Osteoblast (primary cell): ENCODE measurements around the gene CDH4. TPM values are rescaled to one million over a fixed set of nuclear protein-coding genes. Genes with fewer than 3 reads are reported as not detected.

Experiments
- DNase-seq: peaks from one replicate; pipeline ENCODE4 v3.0.0; 2011; ENCODE audit warnings: low spot score, mixed read lengths; ENCODE audit not compliant: insufficient read length; ENCODE audit errors: missing footprints
- H2AFZ ChIP-seq: 2 replicates; pipeline ENCODE4 v1.6.0; 2011; ENCODE audit warnings: mild to moderate bottlenecking, low read length
- H3K27ac ChIP-seq: 2 replicates; pipeline ENCODE4 v1.5.1; 2011; ENCODE audit warnings: mild to moderate bottlenecking, low read depth, low read length, moderate library complexity
- H3K27me3 ChIP-seq: 2 replicates; pipeline ENCODE4 v1.6.0; 2012; ENCODE audit warnings: mild to moderate bottlenecking, control low read depth, inconsistent platforms, low read length, moderate library complexity; ENCODE audit not compliant: insufficient read depth
- H3K36me3 ChIP-seq: 2 replicates; pipeline ENCODE4 v1.5.1; 2011; ENCODE audit warnings: mild to moderate bottlenecking, low read length, control low read depth, moderate library complexity; ENCODE audit not compliant: insufficient read depth
- H3K4me1 ChIP-seq: 2 replicates; pipeline ENCODE4 v1.5.1; 2011; ENCODE audit warnings: mild to moderate bottlenecking, low read length, control low read depth, moderate library complexity; ENCODE audit not compliant: insufficient read depth
- H3K4me2 ChIP-seq: 2 replicates; pipeline ENCODE4 v1.6.0; 2011; ENCODE audit warnings: mild to moderate bottlenecking, low read length; ENCODE audit not compliant: insufficient read depth
- H3K4me3 ChIP-seq: fragments of 200-600 bp; sonication (generic); 3 replicates; pipeline ENCODE4 v1.5.1; 2012; ENCODE audit warnings: mild to moderate bottlenecking, low read length, inconsistent platforms; ENCODE audit not compliant: insufficient read depth
- H3K79me2 ChIP-seq: 2 replicates; pipeline ENCODE4 v1.6.0; 2012; ENCODE audit warnings: mild to moderate bottlenecking, low read length, control low read depth, inconsistent platforms; ENCODE audit not compliant: insufficient read depth
- H3K9me3 ChIP-seq: 2 replicates; pipeline ENCODE4 v1.5.1; 2011; ENCODE audit warnings: low read depth, low read length, control low read depth
- H4K20me1 ChIP-seq: 2 replicates; pipeline ENCODE4 v1.6.0; 2012; ENCODE audit warnings: mild to moderate bottlenecking, low read length, control low read depth; ENCODE audit not compliant: insufficient read depth
- CTCF ChIP-seq: IDR thresholded peaks from 2 replicates; pipeline ENCODE4 v1.5.1; 2011; ENCODE audit warnings: mild to moderate bottlenecking, low read depth, low read length, moderate library complexity; ENCODE audit errors: extremely low read depth
- total RNA-seq: library from RNA; depleted of rRNA; stranded (reverse); fragments of >200 nt; gene quantifications from 2 replicates; pipeline ENCODE4 v1.2.3, GENCODE V29; 2012

CDH4 gene
- total RNA-seq, 1 donor, result 1.1 TPM

DNA sequence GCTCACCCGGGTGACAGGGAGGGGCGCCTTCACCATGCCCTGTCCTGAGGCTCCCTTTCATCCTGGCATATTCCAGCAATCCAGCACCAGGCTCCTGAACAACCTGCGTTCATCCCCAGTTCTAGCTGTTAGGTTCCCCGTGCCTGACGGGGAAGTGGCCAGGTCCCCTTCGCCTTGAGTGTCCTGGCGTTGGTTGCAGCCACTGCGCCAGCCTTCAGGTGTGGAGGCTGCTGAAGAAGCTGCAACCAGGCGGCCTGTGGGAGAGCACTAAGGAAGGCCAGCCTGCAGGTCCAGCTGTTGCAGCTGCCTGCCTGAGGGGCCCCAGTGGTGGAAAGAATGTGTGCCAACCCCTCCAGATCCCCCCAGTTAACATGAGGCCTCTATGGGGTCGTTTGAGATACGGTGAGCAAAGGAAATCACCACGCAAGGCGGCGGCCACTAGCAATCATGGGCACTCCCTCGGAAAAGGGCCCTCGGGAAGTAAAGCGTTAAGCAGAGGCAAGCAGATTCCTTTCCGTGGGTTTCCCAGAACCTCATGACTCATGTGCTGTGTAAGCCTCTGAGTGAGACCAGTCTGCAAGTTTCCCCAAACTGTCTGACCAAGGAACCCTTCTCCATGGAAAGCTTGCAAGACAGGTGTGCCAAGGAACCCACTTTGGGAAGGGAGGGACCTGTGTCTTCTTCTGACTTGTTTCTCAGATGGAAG, 492.8 kb downstream of the CDH4 start:
- Histone ChIP-seq H3K27me3 (no peaks in the 10 kb centered on the region), H2AFZ (no peak overlapping the region), H3K9me3 (no peaks in the 10 kb centered on the region), H4K20me1 (no peaks in the 10 kb centered on the region), H3K4me1 (no peaks in the 10 kb centered on the region), H3K4me3 (no peak overlapping the region), H3K4me2 (no peak overlapping the region), H3K27ac (no peak overlapping the region), H3K79me2 (no peaks in the 10 kb centered on the region), H3K36me3 (no peaks in the 10 kb centered on the region)
- TF ChIP-seq CTCF, result no peak
- DNase-seq, result no peak

DNA sequence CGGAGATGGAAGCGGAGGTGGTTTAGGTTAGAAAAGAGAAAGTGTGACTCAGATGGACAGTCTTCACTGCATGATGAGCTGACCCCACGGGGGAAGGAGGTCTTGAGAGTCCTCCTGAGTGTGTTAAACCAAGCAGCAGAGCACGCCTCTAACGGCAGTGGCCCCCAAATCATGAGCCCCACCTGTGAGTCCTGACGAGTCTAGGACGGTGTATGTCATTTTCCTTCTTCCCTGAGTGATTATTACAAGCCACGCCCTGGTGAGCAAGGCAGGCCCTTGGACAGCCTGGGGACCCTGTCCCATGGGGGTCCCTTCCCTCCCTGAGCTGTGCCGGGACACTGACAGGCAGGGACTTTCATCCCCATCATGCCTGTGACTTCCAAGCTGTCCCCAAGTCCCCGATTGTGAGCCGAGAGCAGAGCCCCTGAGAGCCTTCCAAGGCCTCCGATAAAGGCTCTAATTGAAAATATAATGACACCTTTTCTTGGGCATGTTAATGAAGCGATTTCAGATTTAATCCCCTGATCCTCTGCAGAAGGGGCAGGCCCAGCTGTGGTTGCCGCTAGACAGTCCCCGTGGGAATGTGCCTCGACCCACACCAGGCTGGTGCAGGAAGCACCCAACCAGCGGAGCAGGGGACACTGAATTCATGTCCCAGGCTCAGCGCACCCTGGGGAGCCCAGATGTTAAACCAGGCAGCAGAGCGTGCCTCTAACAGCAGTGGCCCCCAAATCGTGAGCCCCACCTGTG, 493.5 kb downstream of the CDH4 start:
- Histone ChIP-seq H3K4me1 (no peaks in the 10 kb centered on the region), H3K27ac (no peak overlapping the region), H3K4me2 (no peak overlapping the region), H3K79me2 (no peaks in the 10 kb centered on the region), H3K36me3 (no peaks in the 10 kb centered on the region), H3K9me3 (no peaks in the 10 kb centered on the region), H3K4me3 (no peak overlapping the region), H4K20me1 (no peaks in the 10 kb centered on the region), H2AFZ (no peak overlapping the region), H3K27me3 (no peaks in the 10 kb centered on the region)
- DNase-seq, result no peak
- TF ChIP-seq CTCF, result no peak

- H3K4me1 ChIP-seq, result no peaks in the 10 kb centered on the region
- H2AFZ ChIP-seq, result no peak overlapping the region
- no peaks in the 10 kb centered on the region for H3K9me3 ChIP-seq
- no peaks in the 10 kb centered on the region for H4K20me1 ChIP-seq
- no peaks in the 10 kb centered on the region for H3K79me2 ChIP-seq
- DNase-seq, result peak; percentile 32
- H3K4me2 ChIP-seq, result no peak overlapping the region
- no peak overlapping the region for H3K4me3 ChIP-seq
- H3K27ac ChIP-seq, result no peak overlapping the region
- TF ChIP-seq CTCF, result no peak
- no peaks in the 10 kb centered on the region for H3K36me3 ChIP-seq
- no peaks in the 10 kb centered on the region for H3K27me3 ChIP-seq
Observed at GRCh38 chr20:61746147-61746646, 494.1 kb downstream of the CDH4 start.

- no peak overlapping the region for H3K4me3 ChIP-seq
- TF ChIP-seq CTCF, result no peak
Observed at GRCh38 chr20:61746781-61747180, 494.7 kb downstream of the CDH4 start.

More at GRCh38 chr20:61746781-61747180, 494.7 kb downstream of the CDH4 start:
- Histone ChIP-seq H3K4me1 (no peaks in the 10 kb centered on the region), H3K27ac (no peak overlapping the region), H3K9me3 (no peaks in the 10 kb centered on the region), H4K20me1 (no peaks in the 10 kb centered on the region), H2AFZ (no peak overlapping the region), H3K27me3 (no peaks in the 10 kb centered on the region), H3K79me2 (no peaks in the 10 kb centered on the region), H3K36me3 (no peaks in the 10 kb centered on the region), H3K4me2 (no peak overlapping the region)
- DNase-seq, result peak; percentile 23
